Neuron (in vitro differentiated cells): Measurements from ENCODE around the gene LGALSL.
"Not testable (repeated sequence)": the region's sequence is repeated elsewhere in the genome, so short reads cannot be mapped to it uniquely, and the experiment has no call there.

ENCODE experiments used
- H2AFZ ChIP-seq: one replicate; pipeline ENCODE4 v1.6.1; 2013; ENCODE audit warnings: low read depth, mild to moderate bottlenecking, inconsistent platforms, low read length, moderate library complexity
- H3K27me3 ChIP-seq: one replicate; pipeline ENCODE4 v1.6.1; 2013; ENCODE audit warnings: low read length; ENCODE audit not compliant: insufficient read depth
- H3K36me3 ChIP-seq: one replicate; pipeline ENCODE4 v1.6.1; 2013; ENCODE audit warnings: low read length; ENCODE audit not compliant: insufficient read depth
- H3K4me1 ChIP-seq: one replicate; pipeline ENCODE4 v1.6.1; 2013; ENCODE audit warnings: low read length; ENCODE audit not compliant: insufficient read depth
- H3K4me3 ChIP-seq: 2 replicates; pipeline ENCODE4 v1.5.1; 2013; ENCODE audit warnings: mild to moderate bottlenecking, low read length, moderate library complexity
- H3K9me3 ChIP-seq: one replicate; pipeline ENCODE4 v1.6.1; 2013; ENCODE audit warnings: low read length

The LGALSL gene

GRCh38 chr2:64423303-64423702, 30.7 kb upstream of the LGALSL start:
- Histone ChIP-seq H3K27me3 (no peaks in the 10 kb centered on the region), H3K36me3 (no peaks in the 10 kb centered on the region), H2AFZ (no peak overlapping the region), H3K4me3 (no peak overlapping the region), H3K4me1 (peaks cover 18% of the 10 kb centered on the region), H3K9me3 (no peaks in the 10 kb centered on the region)

GRCh38 chr2:64424416-64424987, 29.5 kb upstream of the LGALSL start:
- Histone ChIP-seq H3K27me3 (no peaks in the 10 kb centered on the region), H3K36me3 (no peaks in the 10 kb centered on the region), H3K4me3 (no peak overlapping the region), H3K9me3 (no peaks in the 10 kb centered on the region), H2AFZ (no peak overlapping the region), H3K4me1 (peaks cover 18% of the 10 kb centered on the region)

DNA sequence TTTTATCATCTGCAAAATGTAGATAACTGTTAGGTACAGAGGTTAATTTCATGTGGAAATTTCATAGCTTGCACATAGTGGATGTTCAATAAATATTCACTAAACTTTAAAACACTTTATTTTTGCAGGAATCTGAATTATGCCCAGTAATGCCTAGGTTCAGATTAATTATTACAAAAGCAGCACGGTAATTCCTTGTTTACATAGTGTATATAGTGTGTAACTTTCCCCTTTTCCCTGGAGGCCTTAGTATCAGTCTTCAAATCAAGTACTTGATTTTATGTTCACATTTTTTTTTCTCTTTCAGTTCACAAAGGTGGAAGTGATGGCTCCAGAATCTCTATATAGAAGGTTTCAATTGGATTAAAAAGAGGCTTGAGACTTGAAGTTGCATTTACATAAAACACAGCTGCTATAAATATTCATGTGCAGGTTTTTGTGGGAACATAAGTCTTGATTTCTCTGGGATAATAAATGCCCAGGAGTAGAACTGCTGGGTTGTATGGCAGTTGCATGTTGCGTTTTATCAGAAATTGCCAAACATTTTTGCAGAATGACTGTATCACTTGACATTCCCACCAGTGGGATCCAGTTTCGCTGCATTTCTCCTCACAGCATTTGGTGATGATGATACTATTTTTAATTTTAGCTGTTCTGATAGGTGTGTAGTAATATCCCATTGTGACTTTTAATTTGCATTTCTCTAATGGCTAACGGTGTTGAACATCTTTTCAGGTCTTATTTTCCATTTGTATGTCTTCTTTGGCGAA, 27.6 kb upstream of the LGALSL start:
- Histone ChIP-seq H3K9me3 (no peaks in the 10 kb centered on the region), H3K27me3 (no peaks in the 10 kb centered on the region), H3K36me3 (no peaks in the 10 kb centered on the region), H2AFZ (no peak overlapping the region), H3K4me3 (no peak overlapping the region), H3K4me1 (peaks cover 10% of the 10 kb centered on the region)

GRCh38 chr2:64434039-64434657, 19.8 kb upstream of the LGALSL start:
- Histone ChIP-seq H3K9me3 (no peaks in the 10 kb centered on the region), H3K4me1 (no peaks in the 10 kb centered on the region)

DNA sequence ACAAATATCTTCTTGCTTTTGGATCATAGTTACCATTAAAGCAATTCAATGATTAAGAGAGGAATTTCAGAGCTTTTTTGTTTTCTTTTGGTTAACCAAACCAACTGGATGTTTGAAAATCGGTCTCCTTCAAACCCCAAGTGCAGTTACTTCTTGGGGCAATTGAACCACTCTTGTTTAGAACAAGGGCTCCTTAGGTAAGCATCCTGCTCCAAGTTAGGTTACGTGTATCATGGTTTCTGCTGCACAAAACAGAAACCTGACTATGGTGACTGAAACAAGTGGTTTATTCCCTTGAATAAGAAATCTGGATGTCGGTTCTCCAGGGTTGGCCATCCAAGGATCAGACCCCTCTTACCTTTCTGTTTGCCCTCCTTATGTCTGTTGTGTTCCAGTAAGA, 16.1 kb upstream of the LGALSL start:
- Histone ChIP-seq H3K27me3 (no peaks in the 10 kb centered on the region), H3K9me3 (no peaks in the 10 kb centered on the region), H2AFZ (no peak overlapping the region), H3K4me3 (no peak overlapping the region), H3K36me3 (no peaks in the 10 kb centered on the region), H3K4me1 (peaks cover 5% of the 10 kb centered on the region)

More at GRCh38 chr2:64434039-64434657, 19.8 kb upstream of the LGALSL start:
- Histone ChIP-seq H2AFZ (no peak overlapping the region), H3K4me3 (no peak overlapping the region), H3K27me3 (no peaks in the 10 kb centered on the region), H3K36me3 (no peaks in the 10 kb centered on the region)

- no peaks in the 10 kb centered on the region for H3K27me3 ChIP-seq
- peaks cover 5% of the 10 kb centered on the region for H3K4me1 ChIP-seq
- no peaks in the 10 kb centered on the region for H3K36me3 ChIP-seq
- no peak overlapping the region for H2AFZ ChIP-seq
- no peak overlapping the region for H3K4me3 ChIP-seq
- no peaks in the 10 kb centered on the region for H3K9me3 ChIP-seq
These were observed 14.8 kb upstream of the LGALSL start for GRCh38 chr2:64439194-64439593.

DNA sequence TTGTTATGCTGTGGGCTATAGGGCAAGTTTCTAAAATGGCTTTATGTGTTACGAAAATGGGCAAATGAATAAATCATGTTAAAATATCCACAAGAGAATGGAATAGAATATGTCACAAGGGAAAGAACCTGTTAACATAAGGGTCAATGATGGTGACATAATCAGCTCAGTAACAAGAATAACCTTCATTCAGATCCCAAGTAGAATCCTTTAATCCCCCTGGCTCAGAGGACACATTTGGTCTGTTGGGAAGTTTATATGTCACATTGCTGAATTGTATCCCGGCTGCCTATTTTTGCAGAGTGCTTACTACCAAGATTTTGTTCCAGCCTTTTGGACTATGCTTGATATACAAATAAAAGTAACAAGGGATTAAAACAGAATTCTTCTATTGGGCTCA, 13.1 kb upstream of the LGALSL start:
- Histone ChIP-seq H3K9me3 (no peaks in the 10 kb centered on the region), H3K4me1 (peaks cover 5% of the 10 kb centered on the region), H3K27me3 (no peaks in the 10 kb centered on the region), H3K4me3 (no peak overlapping the region), H3K36me3 (no peaks in the 10 kb centered on the region), H2AFZ (no peak overlapping the region)

DNA sequence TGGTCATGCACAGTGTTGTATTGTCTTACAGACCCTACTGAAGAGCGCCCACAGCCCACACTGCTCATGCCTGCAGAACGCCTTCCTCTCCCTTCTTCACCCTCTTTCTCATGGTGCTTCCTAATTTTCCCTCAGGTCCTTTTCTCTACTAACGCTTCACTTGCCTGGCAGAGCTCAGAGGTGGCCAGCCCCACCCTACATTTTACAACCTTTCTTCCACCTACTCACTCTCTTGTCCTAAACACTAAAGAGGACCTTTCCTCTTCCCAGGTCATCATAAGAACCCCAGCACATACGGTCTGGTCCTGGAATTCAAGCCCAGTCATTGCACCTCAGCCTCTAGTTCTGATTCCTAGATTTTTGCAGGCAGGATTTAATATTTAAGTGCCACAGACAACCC, 11.7 kb upstream of the LGALSL start:
- Histone ChIP-seq H3K4me3 (no peak overlapping the region), H3K27me3 (no peaks in the 10 kb centered on the region), H3K4me1 (peaks cover 5% of the 10 kb centered on the region), H3K9me3 (no peaks in the 10 kb centered on the region), H3K36me3 (no peaks in the 10 kb centered on the region), H2AFZ (no peak overlapping the region)

- Histone ChIP-seq H3K9me3 (no peaks in the 10 kb centered on the region), H3K4me1 (peaks cover 5% of the 10 kb centered on the region), H3K4me3 (no peak overlapping the region), H2AFZ (no peak overlapping the region), H3K27me3 (no peaks in the 10 kb centered on the region), H3K36me3 (no peaks in the 10 kb centered on the region)
These were observed 11.0 kb upstream of the LGALSL start for GRCh38 chr2:64442801-64443429.

DNA sequence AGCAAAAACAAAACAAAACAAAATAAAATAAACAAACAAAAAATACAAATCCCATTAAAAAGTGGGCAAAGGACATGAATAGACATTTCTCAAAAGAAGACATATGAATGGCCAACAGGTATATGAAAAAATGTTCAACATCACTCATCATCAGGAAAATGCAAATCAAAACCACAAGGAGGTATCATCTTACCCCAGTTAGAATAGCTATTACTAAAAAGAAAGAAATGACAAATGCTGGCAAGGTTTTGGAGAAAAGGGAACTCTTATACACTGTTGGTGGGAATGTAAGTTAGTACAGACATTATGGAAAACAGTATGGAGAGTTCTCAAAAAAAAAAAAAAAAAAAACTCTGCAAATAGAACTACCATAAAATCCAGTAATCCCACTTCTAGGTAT, 8.0 kb upstream of the LGALSL start:
- not testable (repeated sequence) for H2AFZ ChIP-seq, H3K4me1 ChIP-seq, H3K9me3 ChIP-seq, H3K36me3 ChIP-seq, H3K4me3 ChIP-seq, H3K27me3 ChIP-seq

DNA sequence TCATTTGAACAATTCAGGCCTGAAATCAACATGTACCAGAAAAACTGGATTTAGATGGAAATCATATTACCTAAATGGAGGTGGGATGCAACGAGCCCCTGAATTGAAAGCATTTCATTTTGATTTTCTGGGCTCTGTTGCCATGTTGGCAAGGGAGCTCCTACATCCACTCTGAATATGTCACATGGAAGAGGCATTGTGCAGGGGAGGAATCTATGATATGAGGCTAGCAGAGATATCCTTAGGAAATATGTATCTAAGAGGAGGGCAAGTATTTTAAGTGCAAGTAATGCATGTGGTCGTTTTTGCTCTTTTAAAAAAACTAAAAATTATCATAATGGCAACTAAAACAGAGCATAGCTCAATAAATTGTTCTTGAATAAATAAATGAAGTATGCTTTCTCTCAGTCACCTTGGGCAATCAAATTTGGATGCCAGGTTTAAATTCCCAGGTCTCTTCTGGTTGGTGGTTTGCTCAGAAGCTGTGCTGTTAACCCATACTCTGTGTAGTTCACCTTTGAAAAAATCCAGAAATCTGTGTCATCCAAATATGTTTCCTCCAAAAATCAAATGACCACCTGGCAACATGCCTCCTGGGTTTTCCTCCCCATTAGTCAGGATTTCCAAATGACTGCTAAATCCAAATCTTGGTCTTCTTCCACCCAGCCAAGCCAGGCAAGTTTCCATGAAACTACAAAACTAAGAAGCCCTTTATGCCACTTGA, 6.5 kb upstream of the LGALSL start:
- no peak overlapping the region for H3K4me3 ChIP-seq
- H3K36me3 ChIP-seq: no peaks in the 10 kb centered on the region
- peaks cover 1% of the 10 kb centered on the region for H3K4me1 ChIP-seq
- H3K27me3 ChIP-seq: no peaks in the 10 kb centered on the region
- no peaks in the 10 kb centered on the region for H3K9me3 ChIP-seq
- no peak overlapping the region for H2AFZ ChIP-seq

DNA sequence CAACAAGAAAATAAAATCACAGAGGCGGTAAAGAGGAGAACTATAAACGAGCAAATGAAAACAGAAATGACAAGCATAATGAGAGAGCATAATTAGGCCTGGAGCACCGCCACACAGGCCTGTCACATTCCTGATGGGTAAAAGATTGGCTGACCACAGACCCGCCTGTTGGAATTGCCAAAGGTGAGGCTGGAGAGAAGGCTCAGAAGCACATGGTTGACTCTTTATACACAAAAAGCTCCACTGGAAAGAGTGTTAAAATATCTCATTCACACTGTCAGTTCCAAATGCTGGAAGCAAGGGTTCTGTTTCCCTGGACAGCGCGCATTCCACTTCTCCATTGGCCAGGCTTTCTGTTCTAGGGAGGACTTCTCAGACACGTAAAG, 5.9 kb upstream of the LGALSL start:
- Histone ChIP-seq H3K9me3 (no peaks in the 10 kb centered on the region), H3K4me1 (peaks cover 6% of the 10 kb centered on the region), H2AFZ (no peak overlapping the region), H3K27me3 (no peaks in the 10 kb centered on the region), H3K4me3 (no peak overlapping the region), H3K36me3 (no peaks in the 10 kb centered on the region)

GRCh38 chr2:64451051-64451450, 2.9 kb upstream of the LGALSL start:
- Histone ChIP-seq H3K9me3 (no peaks in the 10 kb centered on the region), H3K27me3 (no peaks in the 10 kb centered on the region), H3K4me1 (peaks cover 13% of the 10 kb centered on the region), H3K36me3 (no peaks in the 10 kb centered on the region), H3K4me3 (no peak overlapping the region), H2AFZ (no peak overlapping the region)
